GM10847 (cell line): ENCODE data around the gene CDKN2B.

ENCODE experiments used
- POLR2A ChIP-seq: IDR thresholded peaks from 2 replicates; pipeline ENCODE4 v1.6.1; 2011; ENCODE audit not compliant: insufficient read length; ENCODE audit errors: extremely low read depth

CDKN2B gene

GRCh38 chr9:21989440-21990189 is 19.5 kb downstream of the CDKN2B start:
- TF ChIP-seq POLR2A, result no peak

DNA sequence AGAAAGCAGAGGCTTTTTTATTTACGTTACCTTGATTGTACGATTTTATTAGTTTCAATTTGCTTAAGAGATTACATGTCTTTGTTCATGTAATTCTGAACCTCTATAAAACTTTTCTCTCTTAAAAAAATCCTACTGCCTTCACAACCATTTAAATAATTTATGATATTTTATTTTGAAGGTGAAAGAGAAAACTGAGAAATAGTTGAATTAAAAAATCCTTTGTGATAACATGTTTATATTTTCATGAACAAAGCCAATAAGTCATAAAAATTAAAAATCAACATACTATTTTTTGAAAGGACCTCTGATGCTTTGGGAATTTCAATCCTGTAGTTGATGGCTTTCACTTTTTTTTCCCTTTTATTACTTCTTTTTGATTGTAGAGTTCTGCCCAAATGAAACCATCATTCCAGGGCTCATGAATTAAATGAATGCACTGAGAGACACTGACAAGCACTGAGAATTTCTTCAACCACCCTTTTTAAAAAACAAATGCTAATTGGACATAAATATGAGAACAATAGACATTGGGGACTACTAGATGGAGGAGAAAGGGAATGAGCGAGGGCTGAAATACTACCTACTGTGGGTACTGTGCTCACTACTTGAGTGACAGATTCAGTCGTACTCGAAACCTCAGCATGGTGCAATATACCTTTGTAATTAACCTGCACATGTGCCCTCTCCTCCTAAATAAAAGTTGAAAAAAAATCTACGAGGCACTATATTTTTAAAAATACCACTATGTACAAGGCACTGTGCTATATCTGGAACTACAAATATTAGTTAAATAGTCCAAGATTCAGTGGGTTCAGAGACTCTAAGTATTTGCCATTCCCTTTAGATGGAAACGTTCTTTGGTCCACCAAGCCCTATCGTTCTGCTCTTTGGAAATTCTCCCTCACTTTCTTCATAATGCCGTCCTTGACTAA is 20.8 kb downstream of the CDKN2B start:
- no peak for TF ChIP-seq POLR2A

DNA sequence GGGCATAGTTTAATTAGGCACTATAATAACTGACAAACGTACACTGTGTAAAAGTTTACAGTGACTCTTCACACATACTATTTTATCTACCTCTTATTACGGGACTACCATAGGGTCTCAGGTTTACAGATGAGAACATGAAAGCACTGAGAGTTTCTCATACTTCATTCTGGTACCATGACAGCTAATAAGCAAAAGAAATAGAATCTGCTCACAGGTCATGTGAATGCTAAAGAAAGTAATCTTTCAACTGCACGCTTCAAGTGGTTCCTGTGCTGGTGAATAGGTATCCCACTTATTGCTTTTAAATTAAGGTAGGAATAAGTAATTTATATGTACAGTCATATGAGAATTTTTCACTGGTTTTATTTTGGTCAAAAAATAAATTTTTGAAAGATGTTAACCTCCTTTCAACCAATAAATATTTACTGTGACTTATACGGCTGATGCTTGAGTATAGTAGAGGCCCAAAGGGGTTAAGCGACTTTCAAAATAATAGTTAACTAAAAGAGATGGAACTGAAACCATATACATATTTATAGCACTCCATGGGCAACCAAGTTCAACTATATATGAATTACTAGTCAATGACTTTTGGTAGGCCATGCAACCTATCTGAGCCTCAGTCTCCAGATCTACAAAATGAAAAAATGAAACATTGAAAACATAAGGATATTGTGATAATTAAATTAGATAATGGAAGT is 23.0 kb downstream of the CDKN2B start:
- no peak for TF ChIP-seq POLR2A

DNA sequence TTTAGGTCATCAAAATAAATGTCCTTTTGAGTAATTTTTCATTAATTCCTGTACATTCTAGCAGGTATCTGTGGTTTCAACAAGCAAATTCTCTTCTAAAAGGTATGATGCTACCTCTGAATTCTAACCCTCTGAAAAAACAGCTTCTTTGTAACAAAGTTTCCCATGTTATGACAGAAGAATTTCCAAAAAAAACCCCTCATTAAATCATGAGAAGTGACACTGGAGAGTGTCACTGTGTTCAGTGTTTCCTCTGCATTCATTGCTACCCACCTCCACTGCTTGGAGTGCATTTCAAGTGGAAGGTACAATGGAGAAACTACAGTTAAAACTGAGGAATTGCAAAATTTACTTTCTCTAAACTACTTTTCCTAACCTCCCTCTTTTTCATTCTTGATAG is 25.0 kb downstream of the CDKN2B start:
- TF ChIP-seq POLR2A, result no peak

DNA sequence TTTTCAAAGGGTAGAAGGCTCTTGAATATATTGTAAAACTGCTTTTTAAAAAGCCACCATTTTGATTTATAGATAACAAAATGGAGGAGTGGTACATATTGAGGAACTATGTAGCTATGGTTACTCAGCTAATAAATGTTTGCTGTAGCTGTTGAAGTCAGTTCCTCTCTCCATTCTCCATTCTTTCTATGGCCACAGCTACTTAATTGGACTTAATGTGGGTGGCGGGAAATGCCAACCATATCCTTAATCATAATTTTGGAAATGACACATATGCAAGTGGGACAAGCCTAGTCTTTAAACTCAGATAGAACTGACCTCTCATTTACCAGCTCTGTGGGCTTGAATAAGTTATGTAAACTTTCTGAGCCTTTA is 25.6 kb downstream of the CDKN2B start:
- TF ChIP-seq POLR2A, result no peak

DNA sequence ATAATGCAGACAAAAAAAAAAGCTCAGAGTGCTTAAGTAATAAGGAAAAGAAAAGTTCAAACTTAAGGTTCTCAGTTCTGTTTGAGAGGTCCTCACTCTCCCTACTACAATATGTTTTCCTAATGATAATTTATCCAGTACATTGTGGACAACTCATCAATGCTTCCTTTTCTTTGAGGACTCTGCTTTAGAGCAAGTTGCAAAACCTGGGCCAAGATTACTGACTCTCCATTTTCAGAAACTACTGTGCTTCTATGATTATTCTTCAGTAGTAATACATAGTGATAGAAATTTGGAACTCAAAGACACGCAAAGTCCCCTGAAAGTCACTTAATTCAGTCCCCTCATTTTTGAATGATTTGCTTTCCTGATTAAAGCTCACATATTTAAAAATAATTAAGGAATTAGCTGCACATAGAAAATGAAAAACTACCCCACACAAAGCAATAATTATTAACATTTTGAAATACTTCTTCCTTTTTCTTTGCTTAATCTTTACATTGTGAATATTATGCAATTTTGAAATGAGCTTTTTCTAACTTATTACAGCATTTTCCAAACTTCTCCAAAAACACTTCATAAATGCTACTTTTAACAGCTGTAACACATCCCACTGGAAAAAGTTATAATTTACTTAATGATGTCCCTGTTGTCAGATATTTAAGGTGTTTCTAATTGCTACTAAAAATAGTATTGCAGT is 26.1 kb downstream of the CDKN2B start:
- no peak for TF ChIP-seq POLR2A

- TF ChIP-seq POLR2A, result no peak
These were observed 26.7 kb downstream of the CDKN2B start for GRCh38 chr9:21982391-21982790.

GRCh38 chr9:21976334-21976875 is 32.7 kb downstream of the CDKN2B start:
- TF ChIP-seq POLR2A, result no peak

GRCh38 chr9:21974722-21975409 is 34.2 kb downstream of the CDKN2B start:
- no peak for TF ChIP-seq POLR2A

DNA sequence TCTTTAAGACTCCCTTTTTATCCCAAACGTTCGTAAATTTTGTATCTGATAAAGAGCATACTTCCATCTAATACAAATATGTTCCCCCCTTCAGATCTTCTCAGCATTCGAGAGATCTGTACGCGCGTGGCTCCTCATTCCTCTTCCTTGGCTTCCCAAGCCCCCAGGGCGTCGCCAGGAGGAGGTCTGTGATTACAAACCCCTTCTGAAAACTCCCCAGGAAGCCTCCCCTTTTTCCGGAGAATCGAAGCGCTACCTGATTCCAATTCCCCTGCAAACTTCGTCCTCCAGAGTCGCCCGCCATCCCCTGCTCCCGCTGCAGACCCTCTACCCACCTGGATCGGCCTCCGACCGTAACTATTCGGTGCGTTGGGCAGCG is 34.8 kb downstream of the CDKN2B start:
- TF ChIP-seq POLR2A, result no peak

- no peak for TF ChIP-seq POLR2A
These were observed 36.7 kb downstream of the CDKN2B start for GRCh38 chr9:21972361-21972760.

DNA sequence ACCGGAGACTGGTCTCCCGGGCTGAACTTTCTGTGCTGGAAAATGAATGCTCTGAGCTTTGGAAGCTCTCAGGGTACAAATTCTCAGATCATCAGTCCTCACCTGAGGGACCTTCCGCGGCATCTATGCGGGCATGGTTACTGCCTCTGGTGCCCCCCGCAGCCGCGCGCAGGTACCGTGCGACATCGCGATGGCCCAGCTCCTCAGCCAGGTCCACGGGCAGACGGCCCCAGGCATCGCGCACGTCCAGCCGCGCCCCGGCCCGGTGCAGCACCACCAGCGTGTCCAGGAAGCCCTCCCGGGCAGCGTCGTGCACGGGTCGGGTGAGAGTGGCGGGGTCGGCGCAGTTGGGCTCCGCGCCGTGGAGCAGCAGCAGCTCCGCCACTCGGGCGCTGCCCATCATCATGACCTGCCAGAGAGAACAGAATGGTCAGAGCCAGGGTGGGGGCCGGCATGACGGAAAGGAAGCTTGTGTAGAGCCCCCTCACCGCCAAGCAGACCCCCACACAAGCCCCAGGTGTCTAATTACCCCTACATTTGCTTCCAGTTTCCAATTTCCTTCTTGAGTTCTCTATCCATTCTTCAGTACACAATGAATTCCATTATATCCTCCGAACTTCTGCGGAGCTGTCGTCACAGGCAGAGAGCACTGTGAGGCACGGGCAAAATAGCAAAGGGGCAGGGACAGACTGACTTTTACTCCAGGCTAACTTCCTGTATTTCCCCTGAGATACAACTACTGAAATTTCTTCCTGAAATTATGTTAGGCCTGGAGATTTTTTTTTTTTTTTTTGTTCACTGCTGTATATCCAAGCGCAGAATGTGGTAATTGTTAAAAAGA is 38.1 kb downstream of the CDKN2B start:
- TF ChIP-seq POLR2A, result no peak
